Cardiac fibroblast (primary cell): ENCODE data around the gene KDM4D.

Source experiments
- DNase-seq, 2 donors: peaks; one replicate each; pipeline versions ENCODE4 v3.0.0 to v3.0.0-alpha.2; 2010; ENCODE audit warnings: low read depth in 2 of 2
- H3K4me3 ChIP-seq, 2 donors: replicated peaks in 1 of 2; 1 replicate in 1 of 2; 2 replicates in 1 of 2; pipeline ENCODE4 v1.5.1; 2011; ENCODE audit warnings: low read depth in 2 of 2, low read length in 2 of 2, mild to moderate bottlenecking in 2 of 2, moderate library complexity in 1 of 2
- TF ChIP-seq, protein P1 (sequence below): IDR thresholded peaks from one replicate; pipeline ENCODE4 v1.5.1; 2011; ENCODE audit warnings: low read depth, mild to moderate bottlenecking, low read length, inconsistent platforms

The KDM4D gene

DNA sequence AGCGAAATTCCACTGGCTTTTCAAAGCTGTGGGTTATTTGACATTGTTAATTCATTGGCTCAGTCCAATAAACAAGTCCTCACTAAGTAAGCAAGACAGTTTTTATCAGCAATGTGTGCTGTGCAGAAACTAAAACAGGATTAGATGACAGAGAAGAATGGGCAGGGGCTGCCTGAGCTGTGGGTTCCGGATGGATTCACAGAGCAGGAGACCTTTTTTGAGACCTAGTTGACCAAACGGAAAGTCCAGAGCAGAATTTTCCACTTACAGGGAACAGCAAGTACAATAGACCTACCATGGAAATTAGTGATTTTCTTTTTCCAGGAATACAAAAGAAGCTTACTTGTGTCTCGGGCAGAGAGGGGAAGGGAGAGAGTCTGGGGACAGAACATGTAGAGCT lies 70.5 kb downstream of the KDM4D start:
- TF ChIP-seq, protein P1, sequence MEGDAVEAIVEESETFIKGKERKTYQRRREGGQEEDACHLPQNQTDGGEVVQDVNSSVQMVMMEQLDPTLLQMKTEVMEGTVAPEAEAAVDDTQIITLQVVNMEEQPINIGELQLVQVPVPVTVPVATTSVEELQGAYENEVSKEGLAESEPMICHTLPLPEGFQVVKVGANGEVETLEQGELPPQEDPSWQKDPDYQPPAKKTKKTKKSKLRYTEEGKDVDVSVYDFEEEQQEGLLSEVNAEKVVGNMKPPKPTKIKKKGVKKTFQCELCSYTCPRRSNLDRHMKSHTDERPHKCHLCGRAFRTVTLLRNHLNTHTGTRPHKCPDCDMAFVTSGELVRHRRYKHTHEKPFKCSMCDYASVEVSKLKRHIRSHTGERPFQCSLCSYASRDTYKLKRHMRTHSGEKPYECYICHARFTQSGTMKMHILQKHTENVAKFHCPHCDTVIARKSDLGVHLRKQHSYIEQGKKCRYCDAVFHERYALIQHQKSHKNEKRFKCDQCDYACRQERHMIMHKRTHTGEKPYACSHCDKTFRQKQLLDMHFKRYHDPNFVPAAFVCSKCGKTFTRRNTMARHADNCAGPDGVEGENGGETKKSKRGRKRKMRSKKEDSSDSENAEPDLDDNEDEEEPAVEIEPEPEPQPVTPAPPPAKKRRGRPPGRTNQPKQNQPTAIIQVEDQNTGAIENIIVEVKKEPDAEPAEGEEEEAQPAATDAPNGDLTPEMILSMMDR, result no peak
- no peak for DNase-seq
- H3K4me3 ChIP-seq, result no peak overlapping the region

DNA sequence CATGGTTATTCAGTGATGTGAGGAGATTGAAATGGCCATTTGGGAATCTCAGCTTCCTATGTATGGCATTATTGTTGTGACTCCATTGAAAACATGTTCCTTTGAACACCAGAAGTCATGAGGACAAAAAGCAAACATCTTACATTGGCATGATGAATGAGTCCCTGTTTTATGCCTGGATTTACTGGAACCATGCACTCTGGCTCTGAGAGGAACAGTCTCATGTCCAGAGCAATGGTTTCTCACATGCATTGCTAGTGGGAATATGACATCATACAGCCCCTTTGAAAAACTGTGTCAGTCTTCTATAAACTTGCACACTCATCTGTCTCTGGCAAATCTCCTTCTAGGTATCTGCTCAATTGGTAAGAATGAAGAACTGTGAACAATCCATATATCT lies 72.3 kb downstream of the KDM4D start:
- no peak for DNase-seq
- H3K4me3 ChIP-seq, result no peak overlapping the region
- TF ChIP-seq, protein P1, result no peak
